Prostate gland (tissue), 2 donors: ENCODE results near the gene NR1D2. TPM values are rescaled to one million over a fixed set of nuclear protein-coding genes. Genes with fewer than 3 reads are reported as not detected.
A peak's percentile ranks its signal among the peaks of the same experiment; 100 is the strongest.

Experiments used
- DNase-seq: peaks from one replicate; pipeline ENCODE4 v3.0.0-alpha.2; 2019; ENCODE audit warnings: low spot score
- H3K27ac ChIP-seq, 2 donors: fragments of 200-600 bp; sonication (generic); 2 replicates each; pipeline ENCODE4 v1.5.1; 2017 to 2019
- H3K27me3 ChIP-seq: fragments of 200-600 bp; sonication (generic); replicated peaks from 2 replicates; pipeline ENCODE4 v1.5.1; 2019; ENCODE audit not compliant: insufficient read depth
- H3K36me3 ChIP-seq, 2 donors: fragments of 200-600 bp; sonication (generic); 1 replicate in 1 of 2; 2 replicates in 1 of 2; pipeline versions ENCODE4 v1.5.1 to v1.8.1; 2017 to 2019
- H3K4me1 ChIP-seq: fragments of 200-600 bp; sonication (generic); replicated peaks from 2 replicates; pipeline ENCODE4 v1.5.1; 2019
- H3K4me3 ChIP-seq, 2 donors: fragments of 200-600 bp; sonication (generic); 2 replicates each; pipeline ENCODE4 v1.5.1; 2017 to 2019
- H3K9me3 ChIP-seq: fragments of 200-600 bp; sonication (generic); 2 replicates; pipeline ENCODE4 v1.5.1; 2017
- POLR2A ChIP-seq: fragments of 450-650 bp; IDR thresholded peaks from one replicate; pipeline ENCODE4 v1.6.1; 2016; ENCODE audit warnings: antibody characterized with exemption, mild to moderate bottlenecking
- POLR2AphosphoS5 ChIP-seq: sonication (generic); formaldehyde crosslinking; IDR thresholded peaks from one replicate; pipeline ENCODE4 v1.6.1; 2017; ENCODE audit warnings: antibody characterized with exemption
- WGBS: methylation state at CpG from one replicate; pipeline ENCODE4 v1.1.5; 2018; 5-methylcytosine and 5-hydroxymethylcytosine counted together
- intact Hi-C: fragments of 100-400 bp; cut with DNase I; formaldehyde crosslinking; loops from one replicate; pipeline ENCODE4 v1.14.2; 2022
- total RNA-seq, 2 donors: library from RNA; depleted of rRNA; stranded (reverse); fragments of >200 nt; gene quantifications; one replicate each; pipeline ENCODE4 v1.1.0, GENCODE V29; 2016
- TF ChIP-seq, protein P1 (sequence below), 4 experiments: fragments of 200-600 bp in 2 of 4; fragments of 450-650 bp in 2 of 4; sonication (generic) in 2 of 4; IDR thresholded peaks; 1 replicate in 3 of 4; 2 replicates in 1 of 4; pipeline ENCODE4 v1.5.1; 2016 to 2019; ENCODE audit warnings: antibody characterized with exemption in 4 of 4, mild to moderate bottlenecking in 2 of 4, moderate library complexity in 2 of 4

NR1D2 gene
- total RNA-seq, 2 donors from 2014 or later, result 39.8 to 48.9 TPM

DNA sequence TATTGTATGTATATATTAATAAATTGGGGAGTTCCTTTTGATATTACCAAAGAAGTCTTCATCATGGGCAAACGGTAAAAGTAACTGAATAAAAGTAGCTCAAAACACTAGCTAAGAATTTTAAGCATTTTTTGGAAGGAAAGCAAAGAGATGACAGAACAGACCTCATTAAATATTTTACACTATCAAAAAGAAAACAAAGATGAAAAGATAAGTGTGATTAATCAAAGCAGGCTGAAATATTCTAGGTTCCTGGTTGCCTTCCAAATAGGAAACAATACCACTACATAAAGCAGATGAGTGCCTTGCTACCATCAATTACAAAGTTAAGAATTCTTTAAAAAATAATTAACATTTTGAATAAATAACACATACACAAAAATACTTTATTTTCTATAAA lies 31.9 kb upstream of the NR1D2 start:
- intact Hi-C loops, result no loop called here
- H3K9me3 ChIP-seq, result no peaks in the 10 kb centered on the region
- TF ChIP-seq POLR2AphosphoS5 (no peak), POLR2A (no peak)
- TF ChIP-seq, protein P1, sequence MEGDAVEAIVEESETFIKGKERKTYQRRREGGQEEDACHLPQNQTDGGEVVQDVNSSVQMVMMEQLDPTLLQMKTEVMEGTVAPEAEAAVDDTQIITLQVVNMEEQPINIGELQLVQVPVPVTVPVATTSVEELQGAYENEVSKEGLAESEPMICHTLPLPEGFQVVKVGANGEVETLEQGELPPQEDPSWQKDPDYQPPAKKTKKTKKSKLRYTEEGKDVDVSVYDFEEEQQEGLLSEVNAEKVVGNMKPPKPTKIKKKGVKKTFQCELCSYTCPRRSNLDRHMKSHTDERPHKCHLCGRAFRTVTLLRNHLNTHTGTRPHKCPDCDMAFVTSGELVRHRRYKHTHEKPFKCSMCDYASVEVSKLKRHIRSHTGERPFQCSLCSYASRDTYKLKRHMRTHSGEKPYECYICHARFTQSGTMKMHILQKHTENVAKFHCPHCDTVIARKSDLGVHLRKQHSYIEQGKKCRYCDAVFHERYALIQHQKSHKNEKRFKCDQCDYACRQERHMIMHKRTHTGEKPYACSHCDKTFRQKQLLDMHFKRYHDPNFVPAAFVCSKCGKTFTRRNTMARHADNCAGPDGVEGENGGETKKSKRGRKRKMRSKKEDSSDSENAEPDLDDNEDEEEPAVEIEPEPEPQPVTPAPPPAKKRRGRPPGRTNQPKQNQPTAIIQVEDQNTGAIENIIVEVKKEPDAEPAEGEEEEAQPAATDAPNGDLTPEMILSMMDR (IDR thresholded peaks at IDR 0.05), result no peak
- H3K27me3 ChIP-seq, result no peaks in the 10 kb centered on the region
- H3K36me3 ChIP-seq, result no peaks in the 10 kb centered on the region
- DNase-seq, result no peak
- peaks cover 3% of the 10 kb centered on the region for H3K4me1 ChIP-seq
- H3K4me3 ChIP-seq, result no peak overlapping the region
- WGBS, result 48% methylated on average over 1 of the region's 1 CpG
- no peak overlapping the region for H3K27ac ChIP-seq

DNA sequence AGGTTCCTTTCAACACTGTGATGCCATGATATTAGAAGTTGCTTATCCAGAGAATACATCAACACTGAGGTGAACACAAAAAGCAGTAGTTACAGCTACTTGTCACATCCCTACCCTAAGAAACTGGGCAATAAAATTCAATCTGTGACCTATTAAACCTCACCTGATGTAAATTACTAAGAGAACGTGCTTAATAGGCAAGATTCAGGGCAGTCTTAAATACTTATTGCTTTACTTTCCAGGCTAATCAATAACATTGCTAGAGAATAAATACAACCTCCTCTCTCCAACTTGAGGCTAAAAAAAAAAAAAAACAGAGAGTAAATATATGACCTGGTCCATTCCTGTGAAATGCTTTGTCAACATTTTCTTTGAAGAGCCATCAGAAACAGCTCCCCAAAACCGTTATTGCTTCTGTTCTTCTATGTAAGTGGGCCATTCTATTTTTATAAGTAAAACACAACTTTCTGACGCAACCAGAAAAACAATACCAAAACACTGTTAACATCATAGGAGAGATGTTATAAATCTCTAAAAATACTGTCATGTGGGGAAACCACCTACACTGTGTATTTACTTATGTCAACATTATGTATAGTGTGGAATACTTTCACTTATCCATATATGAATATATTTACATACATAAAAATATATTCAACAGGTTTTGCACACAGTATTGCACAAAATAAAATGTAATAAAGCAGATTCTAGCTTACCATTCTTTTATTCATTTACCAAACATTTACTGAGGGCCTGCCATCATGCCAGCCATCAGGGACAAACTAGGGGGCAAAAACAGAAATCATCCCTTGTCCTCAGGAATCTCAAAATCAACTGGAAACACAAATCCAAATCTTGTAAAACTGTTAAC lies 31.0 kb upstream of the NR1D2 start:
- TF ChIP-seq, protein P1 (IDR thresholded peaks at IDR 0.05), result no peak
- TF ChIP-seq POLR2AphosphoS5 (no peak), POLR2A (no peak)
- Histone ChIP-seq H3K4me1 (peaks cover 3% of the 10 kb centered on the region), H3K9me3 (no peaks in the 10 kb centered on the region), H3K4me3 (no peak overlapping the region), H3K27me3 (no peaks in the 10 kb centered on the region), H3K27ac (no peak overlapping the region), H3K36me3 (no peaks in the 10 kb centered on the region)
- no peak for DNase-seq
- WGBS, result 57% methylated on average over 3 of the region's 3 CpGs
- intact Hi-C loops, result no loop called here

DNA sequence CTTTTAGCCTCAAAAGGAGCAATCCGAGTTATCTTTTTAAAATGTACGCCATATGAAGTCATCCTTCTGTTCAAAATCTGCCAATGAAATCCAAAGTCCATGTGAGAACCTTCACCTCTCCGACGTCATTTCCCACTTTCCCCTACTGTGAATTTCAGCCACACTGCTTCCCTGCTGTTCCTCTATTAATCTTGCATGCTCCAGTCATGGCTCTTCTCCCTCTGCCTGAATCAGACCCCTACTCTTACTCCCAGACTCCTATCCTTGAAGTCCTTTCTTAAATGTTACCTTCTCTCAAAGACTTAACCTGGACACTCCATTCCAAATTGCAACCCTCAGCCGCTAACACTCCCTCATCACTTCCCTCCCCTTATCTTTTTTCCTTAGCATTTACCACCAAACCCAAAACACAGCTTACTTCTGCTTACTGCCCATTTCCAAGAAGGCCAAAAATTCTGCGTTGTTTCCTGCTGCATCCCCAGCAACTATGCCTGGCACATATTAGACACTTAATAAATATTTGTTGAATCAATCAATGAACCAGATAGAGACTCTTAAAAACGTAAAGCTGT lies 29.5 kb upstream of the NR1D2 start:
- DNase-seq, result no peak
- TF ChIP-seq, protein P1 (IDR thresholded peaks at IDR 0.05), result no peak
- TF ChIP-seq POLR2AphosphoS5 (no peak), POLR2A (no peak)
- Histone ChIP-seq H3K4me1 (peaks cover 3% of the 10 kb centered on the region), H3K9me3 (no peaks in the 10 kb centered on the region), H3K4me3 (peak overlapping the region; percentile 61 to 80), H3K36me3 (no peaks in the 10 kb centered on the region), H3K27ac (no peak overlapping the region), H3K27me3 (no peaks in the 10 kb centered on the region)
- intact Hi-C loops, result no loop called here
- WGBS, result 63% methylated on average over 7 of the region's 7 CpGs

DNA sequence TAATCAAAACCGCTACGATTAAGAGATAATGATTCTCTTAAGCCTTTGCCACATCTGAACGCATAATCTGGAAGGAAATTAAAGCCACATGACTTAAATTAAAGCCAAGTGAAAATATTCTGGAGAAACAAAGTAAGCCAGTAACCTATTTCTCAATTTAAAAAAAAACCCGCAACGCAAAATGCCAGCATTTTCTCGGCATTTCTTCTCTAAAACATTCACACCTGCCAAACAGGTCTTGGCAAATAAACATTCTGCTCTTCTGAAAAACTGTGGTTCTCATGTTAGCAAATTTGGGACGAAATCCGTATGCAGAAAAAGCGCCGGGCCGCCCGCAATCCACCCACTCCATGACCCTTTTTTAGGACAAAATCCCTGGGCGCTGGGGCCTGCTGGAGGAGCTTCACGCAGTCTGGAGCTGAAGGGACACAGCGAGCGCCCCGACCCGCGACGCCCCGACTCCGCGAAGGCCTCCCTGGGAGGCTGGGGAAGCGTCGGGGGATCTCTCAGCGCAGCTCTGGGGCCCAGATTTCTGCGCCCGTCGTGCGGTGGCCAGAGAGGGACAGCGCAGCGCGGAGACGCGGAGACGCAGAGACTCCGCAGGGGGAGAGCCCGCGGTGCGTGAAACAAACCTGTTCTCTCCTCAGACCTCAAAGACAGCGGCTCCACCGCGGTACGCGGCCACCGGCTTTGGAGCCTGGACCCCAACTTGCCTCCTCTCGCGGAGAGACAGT lies 28.8 kb upstream of the NR1D2 start:
- no peak for DNase-seq
- Histone ChIP-seq H3K36me3 (no peaks in the 10 kb centered on the region), H3K27ac (peak overlapping the region; percentile 87 to 89), H3K27me3 (no peaks in the 10 kb centered on the region), H3K4me1 (peaks cover 3% of the 10 kb centered on the region), H3K9me3 (no peaks in the 10 kb centered on the region), H3K4me3 (peak overlapping the region; percentile 61 to 80)
- intact Hi-C loops, result no loop called here
- TF ChIP-seq, protein P1 (IDR thresholded peaks at IDR 0.05), result no peak
- TF ChIP-seq POLR2AphosphoS5 (no peak), POLR2A (no peak)
- 2% methylated on average over 48 of the region's 48 CpGs for WGBS
